Ovary (tissue), 3 donors: ENCODE results near the gene ANKDD1B.
"Not testable (repeated sequence)": the region's sequence is repeated elsewhere in the genome, so short reads cannot be mapped to it uniquely, and the experiment has no call there.

Source experiments
- CTCF ChIP-seq, 3 donors: fragments of 450-650 bp in 2 of 3; fragments of 200-600 bp in 1 of 3; IDR thresholded peaks; one replicate each; pipeline versions ENCODE4 v1.5.1 to v1.8.0; 2016 to 2022; ENCODE audit warnings: antibody characterized with exemption in 3 of 3, mild to moderate bottlenecking in 1 of 3
- POLR2A ChIP-seq: fragments of 450-650 bp; IDR thresholded peaks from one replicate; pipeline ENCODE4 v1.6.1; 2017; ENCODE audit warnings: antibody characterized with exemption, mild to moderate bottlenecking, moderate library complexity
- donor health status: DM: no; HTN: no; CAD: no.

- not testable (repeated sequence) for TF ChIP-seq CTCF (IDR thresholded peaks at IDR 0.05); POLR2A
Measured at GRCh38 chr5:75607341-75607740, 3.9 kb upstream of the ANKDD1B start.
